ENCODE data around the gene KRT78. TPM values are rescaled to one million over a fixed set of nuclear protein-coding genes. Genes with fewer than 3 reads are reported as not detected.

KRT78 gene
- total RNA-seq, 6 experiments from 2014 or later, result 0.30 TPM; not detected in 5

DNA sequence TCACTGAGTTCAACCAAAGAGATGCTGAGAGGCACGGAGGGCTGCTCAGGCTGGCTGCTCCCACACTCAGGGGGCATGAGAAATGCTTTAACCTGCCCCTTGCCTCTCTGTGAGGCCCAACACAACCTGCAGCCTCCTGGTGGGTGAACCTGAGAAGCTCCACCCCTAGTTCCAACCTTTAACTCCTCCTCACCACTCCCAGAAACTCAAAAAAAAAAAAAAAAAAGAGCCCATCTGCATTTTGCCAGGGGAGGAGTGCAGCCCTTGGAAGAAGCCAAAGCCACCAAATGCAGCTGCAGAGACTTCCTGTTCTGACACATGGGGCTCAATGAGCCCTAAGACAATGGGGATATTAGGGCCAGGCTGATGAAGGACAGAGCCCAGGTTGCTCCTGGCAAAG lies 43.8 kb downstream of the KRT78 start:
- TF ChIP-seq, protein P1, sequence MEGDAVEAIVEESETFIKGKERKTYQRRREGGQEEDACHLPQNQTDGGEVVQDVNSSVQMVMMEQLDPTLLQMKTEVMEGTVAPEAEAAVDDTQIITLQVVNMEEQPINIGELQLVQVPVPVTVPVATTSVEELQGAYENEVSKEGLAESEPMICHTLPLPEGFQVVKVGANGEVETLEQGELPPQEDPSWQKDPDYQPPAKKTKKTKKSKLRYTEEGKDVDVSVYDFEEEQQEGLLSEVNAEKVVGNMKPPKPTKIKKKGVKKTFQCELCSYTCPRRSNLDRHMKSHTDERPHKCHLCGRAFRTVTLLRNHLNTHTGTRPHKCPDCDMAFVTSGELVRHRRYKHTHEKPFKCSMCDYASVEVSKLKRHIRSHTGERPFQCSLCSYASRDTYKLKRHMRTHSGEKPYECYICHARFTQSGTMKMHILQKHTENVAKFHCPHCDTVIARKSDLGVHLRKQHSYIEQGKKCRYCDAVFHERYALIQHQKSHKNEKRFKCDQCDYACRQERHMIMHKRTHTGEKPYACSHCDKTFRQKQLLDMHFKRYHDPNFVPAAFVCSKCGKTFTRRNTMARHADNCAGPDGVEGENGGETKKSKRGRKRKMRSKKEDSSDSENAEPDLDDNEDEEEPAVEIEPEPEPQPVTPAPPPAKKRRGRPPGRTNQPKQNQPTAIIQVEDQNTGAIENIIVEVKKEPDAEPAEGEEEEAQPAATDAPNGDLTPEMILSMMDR (IDR thresholded peaks at IDR 0.05), result no peak
- Mint-ChIP-seq H3K27ac (no peak overlapping the region), H3K27me3 (ENCODE audit: insufficient read depth) (peaks cover 43% of the 10 kb centered on the region)

DNA sequence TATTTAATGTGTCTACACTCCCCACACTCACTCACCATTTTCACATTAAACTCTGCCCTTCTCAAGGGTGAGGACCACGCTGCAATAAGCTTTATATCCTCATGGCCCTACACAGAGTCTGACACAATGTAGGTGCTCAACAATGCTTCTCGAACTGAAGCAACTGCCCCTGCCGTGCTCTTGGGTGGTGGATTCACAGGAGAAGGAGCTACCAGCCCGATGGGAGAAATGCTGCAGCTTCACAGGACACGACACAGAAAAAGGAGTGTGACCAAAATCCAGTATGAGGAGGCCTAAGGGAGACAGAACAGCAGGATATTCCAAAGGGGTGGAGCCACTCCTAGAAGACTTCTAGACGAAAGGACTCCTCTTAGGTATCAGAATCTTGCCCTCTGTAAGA lies 46.4 kb downstream of the KRT78 start:
- Mint-ChIP-seq H3K36me3 (ENCODE audit: low read depth) (no peaks in the 10 kb centered on the region), H3K9me3 (no peaks in the 10 kb centered on the region), H3K4me1 (ENCODE audit: low read depth) (peaks cover 36% of the 10 kb centered on the region), H3K27ac (no peak overlapping the region), H3K4me3 (no peak overlapping the region), H3K27me3 (ENCODE audit: insufficient read depth) (peaks cover 30% of the 10 kb centered on the region)
- TF ChIP-seq, protein P1 (IDR thresholded peaks at IDR 0.05), result no peak
- DNase-seq, result no peak

More for the DNA sequence above, 43.8 kb downstream of the KRT78 start:
- no peaks in the 10 kb centered on the region for H3K9me3 Mint-ChIP-seq
- no peak overlapping the region for H3K4me3 Mint-ChIP-seq
- no peaks in the 10 kb centered on the region for H3K36me3 Mint-ChIP-seq (ENCODE audit: low read depth)
- no peak for DNase-seq
- H3K4me1 Mint-ChIP-seq (ENCODE audit: low read depth), result peaks cover 11% of the 10 kb centered on the region

DNA sequence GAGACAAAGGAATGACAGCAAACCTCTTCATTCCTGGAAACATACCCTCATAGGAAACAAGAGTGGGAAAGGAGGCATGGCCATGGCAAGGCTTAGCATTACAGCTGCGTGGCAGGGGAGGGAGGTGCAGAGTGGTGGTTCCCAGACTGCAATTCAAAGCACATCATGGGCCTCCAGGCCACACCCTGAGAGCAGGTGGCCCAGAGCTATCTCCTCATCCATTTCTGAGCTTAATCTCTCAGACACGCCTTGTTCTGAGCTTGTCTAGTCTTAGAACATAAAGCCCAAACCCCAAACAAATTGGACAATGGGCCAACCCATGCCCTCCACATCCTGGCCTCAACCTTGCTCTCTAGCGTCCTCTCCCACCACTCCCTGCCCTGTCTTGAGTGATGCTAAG lies 47.0 kb downstream of the KRT78 start:
- TF ChIP-seq, protein P1 (IDR thresholded peaks at IDR 0.05), result no peak
- Mint-ChIP-seq H3K27me3 (ENCODE audit: insufficient read depth) (peaks cover 25% of the 10 kb centered on the region), H3K9me3 (no peaks in the 10 kb centered on the region), H3K27ac (no peak overlapping the region), H3K4me3 (no peak overlapping the region), H3K4me1 (ENCODE audit: low read depth) (peaks cover 43% of the 10 kb centered on the region), H3K36me3 (ENCODE audit: low read depth) (no peaks in the 10 kb centered on the region)
- no peak for DNase-seq

DNA sequence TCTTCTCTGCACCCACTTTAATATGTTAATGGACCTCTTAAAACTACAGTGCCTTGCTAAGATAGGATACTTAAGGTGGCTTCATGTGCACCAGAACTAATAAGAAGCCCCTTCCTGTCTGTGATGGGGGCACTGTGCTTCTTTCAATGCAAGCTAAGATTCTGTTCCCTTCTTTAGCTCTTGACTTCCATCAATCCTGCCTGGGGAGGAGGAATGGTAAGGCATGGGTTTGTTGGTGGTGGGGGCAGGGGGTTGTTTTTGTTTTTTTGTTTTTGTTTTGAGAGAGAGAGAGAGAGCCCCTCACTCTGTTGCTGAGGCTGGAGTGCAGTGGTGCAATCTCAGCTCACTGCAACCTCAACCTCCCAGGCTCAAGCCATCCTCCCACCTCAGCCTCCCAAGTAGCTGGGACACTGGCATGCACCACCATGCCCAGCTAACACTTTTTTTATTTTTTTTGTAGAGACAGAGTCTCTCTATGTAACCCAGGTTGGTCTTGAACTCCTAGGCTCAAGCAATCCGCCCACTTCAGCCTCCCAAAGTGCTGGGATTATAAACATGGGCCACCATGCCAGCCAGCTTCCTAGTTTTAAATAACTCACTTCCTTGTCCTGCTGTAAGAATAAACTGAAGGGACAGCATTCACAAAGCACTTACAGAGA lies 48.4 kb downstream of the KRT78 start:
- no peak for DNase-seq
- Mint-ChIP-seq H3K4me1 (ENCODE audit: low read depth) (peaks cover 47% of the 10 kb centered on the region), H3K27ac (no peak overlapping the region), H3K9me3 (no peaks in the 10 kb centered on the region), H3K4me3 (no peak overlapping the region), H3K27me3 (ENCODE audit: insufficient read depth) (peaks cover 21% of the 10 kb centered on the region), H3K36me3 (ENCODE audit: low read depth) (no peaks in the 10 kb centered on the region)
- TF ChIP-seq, protein P1 (IDR thresholded peaks at IDR 0.05), result no peak

DNA sequence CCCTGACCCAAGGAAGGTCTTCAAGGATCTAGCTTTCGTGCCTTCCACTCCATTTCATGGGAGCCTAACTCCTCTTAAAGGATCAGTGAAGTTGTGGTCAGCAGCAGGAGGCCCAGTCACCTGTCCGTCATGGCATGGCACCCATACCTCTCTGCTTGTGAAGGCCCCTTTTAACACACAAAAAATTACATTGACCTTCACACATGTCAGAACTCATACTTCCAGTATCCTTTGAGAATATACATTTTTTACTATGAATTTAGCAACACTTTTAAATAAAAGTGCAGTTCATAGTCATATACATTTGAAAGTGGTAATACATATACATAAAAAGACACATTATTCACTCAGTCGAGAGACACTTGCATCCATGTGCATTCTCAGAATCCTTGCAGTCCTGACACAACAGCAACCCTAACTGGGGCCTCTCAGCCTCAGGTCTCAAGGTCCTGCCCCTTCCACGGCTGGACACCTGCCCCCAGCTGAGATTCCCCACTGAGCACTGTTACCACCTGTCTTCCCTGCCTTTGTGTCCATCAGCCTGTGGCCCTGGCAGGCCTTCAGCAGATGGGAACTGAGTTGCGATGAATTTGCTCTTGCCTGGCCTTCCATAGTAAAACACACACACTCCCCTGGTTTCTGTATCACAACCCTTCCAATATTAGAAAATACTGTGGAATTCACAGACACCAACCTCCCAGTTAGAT lies 49.1 kb downstream of the KRT78 start:
- Mint-ChIP-seq H3K9me3 (no peaks in the 10 kb centered on the region), H3K36me3 (ENCODE audit: low read depth) (no peaks in the 10 kb centered on the region), H3K4me3 (no peak overlapping the region), H3K4me1 (ENCODE audit: low read depth) (peaks cover 52% of the 10 kb centered on the region), H3K27ac (peak overlapping the region; percentile 81), H3K27me3 (ENCODE audit: insufficient read depth) (peaks cover 17% of the 10 kb centered on the region)
- DNase-seq, result no peak
- TF ChIP-seq, protein P1 (IDR thresholded peaks at IDR 0.05), result no peak
